Thyroid gland (tissue), 4 donors: ENCODE results near the gene TRUB2.

ENCODE experiments used
- POLR2A ChIP-seq, 2 donors: fragments of 450-650 bp; IDR thresholded peaks; one replicate each; pipeline ENCODE4 v1.6.1; 2017; ENCODE audit warnings: antibody characterized with exemption in 2 of 2, mild to moderate bottlenecking in 2 of 2, moderate library complexity in 1 of 2
- TF ChIP-seq, protein P1 (sequence below), 6 experiments: fragments of 200-600 bp in 3 of 6; fragments of 450-650 bp in 3 of 6; sonication (generic) in 3 of 6; IDR thresholded peaks; one replicate each; pipeline ENCODE4 v1.5.1; 2016 to 2019; ENCODE audit warnings: antibody characterized with exemption in 6 of 6, mild to moderate bottlenecking in 2 of 6, inconsistent platforms in 1 of 6, moderate library complexity in 1 of 6

GRCh38 chr9:128324401-128324800 lies 2.2 kb upstream of the TRUB2 start:
- TF ChIP-seq POLR2A (IDR thresholded peaks at IDR 0.05): no peak
- TF ChIP-seq, protein P1, sequence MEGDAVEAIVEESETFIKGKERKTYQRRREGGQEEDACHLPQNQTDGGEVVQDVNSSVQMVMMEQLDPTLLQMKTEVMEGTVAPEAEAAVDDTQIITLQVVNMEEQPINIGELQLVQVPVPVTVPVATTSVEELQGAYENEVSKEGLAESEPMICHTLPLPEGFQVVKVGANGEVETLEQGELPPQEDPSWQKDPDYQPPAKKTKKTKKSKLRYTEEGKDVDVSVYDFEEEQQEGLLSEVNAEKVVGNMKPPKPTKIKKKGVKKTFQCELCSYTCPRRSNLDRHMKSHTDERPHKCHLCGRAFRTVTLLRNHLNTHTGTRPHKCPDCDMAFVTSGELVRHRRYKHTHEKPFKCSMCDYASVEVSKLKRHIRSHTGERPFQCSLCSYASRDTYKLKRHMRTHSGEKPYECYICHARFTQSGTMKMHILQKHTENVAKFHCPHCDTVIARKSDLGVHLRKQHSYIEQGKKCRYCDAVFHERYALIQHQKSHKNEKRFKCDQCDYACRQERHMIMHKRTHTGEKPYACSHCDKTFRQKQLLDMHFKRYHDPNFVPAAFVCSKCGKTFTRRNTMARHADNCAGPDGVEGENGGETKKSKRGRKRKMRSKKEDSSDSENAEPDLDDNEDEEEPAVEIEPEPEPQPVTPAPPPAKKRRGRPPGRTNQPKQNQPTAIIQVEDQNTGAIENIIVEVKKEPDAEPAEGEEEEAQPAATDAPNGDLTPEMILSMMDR (IDR thresholded peaks at IDR 0.05): no peak
